Adrenal gland (tissue), 5 donors: ENCODE results near the gene C5orf47.

Experiments
- POLR2A ChIP-seq, 2 donors: fragments of 450-650 bp; IDR thresholded peaks; one replicate each; pipeline ENCODE4 v1.6.1; 2017; ENCODE audit warnings: antibody characterized with exemption in 2 of 2, mild to moderate bottlenecking in 2 of 2, moderate library complexity in 1 of 2
- TF ChIP-seq, protein P1 (sequence below), 6 experiments: fragments of 450-650 bp in 4 of 6; fragments of 200-600 bp in 2 of 6; sonication (generic) in 1 of 6; IDR thresholded peaks; 1 replicate in 5 of 6; 2 replicates in 1 of 6; pipeline versions ENCODE4 v1.5.1 to v1.8.0; 2016 to 2021; ENCODE audit warnings: antibody characterized with exemption in 6 of 6, mild to moderate bottlenecking in 2 of 6, moderate library complexity in 1 of 6
- donor health status: DM: no; HTN: no; CAD: no.

DNA sequence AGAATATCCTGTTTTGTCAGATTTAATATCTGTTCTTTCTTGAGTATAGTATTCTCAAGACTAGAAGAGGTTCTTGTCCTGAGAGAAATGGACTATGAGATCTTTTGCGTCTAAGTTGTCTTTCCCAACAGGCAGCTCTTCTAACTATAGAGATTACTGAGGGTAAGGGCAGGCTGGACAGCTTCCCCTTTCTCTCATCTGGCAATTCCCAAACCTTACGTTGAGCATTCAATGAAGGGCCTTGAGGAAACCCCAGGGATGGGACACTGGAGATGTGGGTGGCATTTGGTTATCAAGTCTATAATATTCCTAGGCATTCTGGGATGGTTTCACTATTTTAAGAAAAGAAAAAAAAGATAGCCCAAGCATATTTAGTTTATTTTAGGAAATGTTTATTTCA, 28.0 kb upstream of the C5orf47 start:
- no peak for TF ChIP-seq POLR2A (IDR thresholded peaks at IDR 0.05)
- TF ChIP-seq, protein P1, sequence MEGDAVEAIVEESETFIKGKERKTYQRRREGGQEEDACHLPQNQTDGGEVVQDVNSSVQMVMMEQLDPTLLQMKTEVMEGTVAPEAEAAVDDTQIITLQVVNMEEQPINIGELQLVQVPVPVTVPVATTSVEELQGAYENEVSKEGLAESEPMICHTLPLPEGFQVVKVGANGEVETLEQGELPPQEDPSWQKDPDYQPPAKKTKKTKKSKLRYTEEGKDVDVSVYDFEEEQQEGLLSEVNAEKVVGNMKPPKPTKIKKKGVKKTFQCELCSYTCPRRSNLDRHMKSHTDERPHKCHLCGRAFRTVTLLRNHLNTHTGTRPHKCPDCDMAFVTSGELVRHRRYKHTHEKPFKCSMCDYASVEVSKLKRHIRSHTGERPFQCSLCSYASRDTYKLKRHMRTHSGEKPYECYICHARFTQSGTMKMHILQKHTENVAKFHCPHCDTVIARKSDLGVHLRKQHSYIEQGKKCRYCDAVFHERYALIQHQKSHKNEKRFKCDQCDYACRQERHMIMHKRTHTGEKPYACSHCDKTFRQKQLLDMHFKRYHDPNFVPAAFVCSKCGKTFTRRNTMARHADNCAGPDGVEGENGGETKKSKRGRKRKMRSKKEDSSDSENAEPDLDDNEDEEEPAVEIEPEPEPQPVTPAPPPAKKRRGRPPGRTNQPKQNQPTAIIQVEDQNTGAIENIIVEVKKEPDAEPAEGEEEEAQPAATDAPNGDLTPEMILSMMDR (IDR thresholded peaks at IDR 0.05): no peak
